ENCODE measurements around the gene KAT2B. TPM values are rescaled to one million over a fixed set of nuclear protein-coding genes. Genes with fewer than 3 reads are reported as not detected.
A peak's percentile ranks its signal among the peaks of the same experiment; 100 is the strongest.

Gene KAT2B
- total RNA-seq, 1 donor from 2014 or later, result 13.6 TPM

DNA sequence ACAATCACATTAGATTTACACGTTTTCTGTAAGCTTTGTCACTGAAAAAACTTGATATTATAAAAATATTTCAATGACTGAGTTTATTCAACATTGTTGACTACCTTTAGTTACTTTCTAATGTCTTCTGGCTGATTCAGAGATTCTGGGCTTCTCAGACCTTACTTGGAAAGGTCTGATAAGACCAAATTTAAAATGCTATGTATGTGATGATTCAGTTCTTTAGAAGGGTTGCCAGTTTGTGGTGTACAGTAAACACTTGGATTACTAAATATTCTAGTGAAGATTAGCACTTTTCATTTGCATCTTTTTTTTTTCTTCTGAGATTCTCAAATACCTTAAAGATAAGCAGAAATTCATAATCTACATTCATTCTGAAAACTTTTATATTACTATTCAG lies 96.0 kb downstream of the KAT2B start:
- DNase-seq, result no peak
- peaks cover 3% of the 10 kb centered on the region for H3K4me1 Mint-ChIP-seq (ENCODE audit: low read depth, unreplicated experiment)
- TF ChIP-seq, protein P1, sequence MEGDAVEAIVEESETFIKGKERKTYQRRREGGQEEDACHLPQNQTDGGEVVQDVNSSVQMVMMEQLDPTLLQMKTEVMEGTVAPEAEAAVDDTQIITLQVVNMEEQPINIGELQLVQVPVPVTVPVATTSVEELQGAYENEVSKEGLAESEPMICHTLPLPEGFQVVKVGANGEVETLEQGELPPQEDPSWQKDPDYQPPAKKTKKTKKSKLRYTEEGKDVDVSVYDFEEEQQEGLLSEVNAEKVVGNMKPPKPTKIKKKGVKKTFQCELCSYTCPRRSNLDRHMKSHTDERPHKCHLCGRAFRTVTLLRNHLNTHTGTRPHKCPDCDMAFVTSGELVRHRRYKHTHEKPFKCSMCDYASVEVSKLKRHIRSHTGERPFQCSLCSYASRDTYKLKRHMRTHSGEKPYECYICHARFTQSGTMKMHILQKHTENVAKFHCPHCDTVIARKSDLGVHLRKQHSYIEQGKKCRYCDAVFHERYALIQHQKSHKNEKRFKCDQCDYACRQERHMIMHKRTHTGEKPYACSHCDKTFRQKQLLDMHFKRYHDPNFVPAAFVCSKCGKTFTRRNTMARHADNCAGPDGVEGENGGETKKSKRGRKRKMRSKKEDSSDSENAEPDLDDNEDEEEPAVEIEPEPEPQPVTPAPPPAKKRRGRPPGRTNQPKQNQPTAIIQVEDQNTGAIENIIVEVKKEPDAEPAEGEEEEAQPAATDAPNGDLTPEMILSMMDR (IDR thresholded peaks at IDR 0.05; ENCODE audit: partially characterized antibody, unreplicated experiment), result no peak
- no peaks in the 10 kb centered on the region for H3K27me3 Mint-ChIP-seq (ENCODE audit: unreplicated experiment)
- H3K27ac Mint-ChIP-seq (ENCODE audit: unreplicated experiment), result no peak overlapping the region
- H3K4me3 Mint-ChIP-seq (ENCODE audit: unreplicated experiment), result no peak overlapping the region
- H3K9me3 Mint-ChIP-seq (ENCODE audit: unreplicated experiment), result no peaks in the 10 kb centered on the region
- H3K36me3 Mint-ChIP-seq (ENCODE audit: unreplicated experiment), result no peaks in the 10 kb centered on the region

DNA sequence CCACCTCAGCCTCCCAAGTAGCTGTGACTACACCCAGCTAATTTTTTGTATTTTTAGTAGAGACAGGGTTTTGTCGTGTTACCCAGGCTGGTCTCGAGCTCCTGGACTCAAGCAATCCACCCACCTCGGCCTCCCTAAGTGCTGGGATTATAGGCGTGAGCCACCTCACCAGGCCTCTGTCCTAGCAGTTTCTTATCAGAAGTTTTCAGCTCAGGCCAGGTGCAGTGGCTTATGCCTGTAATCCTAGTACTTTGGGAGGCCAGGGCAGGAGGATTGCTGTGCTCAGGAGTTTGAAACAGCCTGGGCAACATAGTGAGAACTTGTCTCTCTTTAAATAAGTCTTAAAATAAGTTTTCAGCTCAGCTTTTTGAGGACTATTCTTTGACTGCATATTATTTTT lies 97.4 kb downstream of the KAT2B start:
- no peaks in the 10 kb centered on the region for H3K9me3 Mint-ChIP-seq (ENCODE audit: unreplicated experiment)
- H3K27ac Mint-ChIP-seq (ENCODE audit: unreplicated experiment), result no peak overlapping the region
- no peak for DNase-seq
- peaks cover 4% of the 10 kb centered on the region for H3K4me1 Mint-ChIP-seq (ENCODE audit: low read depth, unreplicated experiment)
- H3K36me3 Mint-ChIP-seq (ENCODE audit: unreplicated experiment), result no peaks in the 10 kb centered on the region
- TF ChIP-seq, protein P1 (IDR thresholded peaks at IDR 0.05; ENCODE audit: partially characterized antibody, unreplicated experiment), result no peak
- H3K27me3 Mint-ChIP-seq (ENCODE audit: unreplicated experiment), result peaks cover 3% of the 10 kb centered on the region
- no peak overlapping the region for H3K4me3 Mint-ChIP-seq (ENCODE audit: unreplicated experiment)

DNA sequence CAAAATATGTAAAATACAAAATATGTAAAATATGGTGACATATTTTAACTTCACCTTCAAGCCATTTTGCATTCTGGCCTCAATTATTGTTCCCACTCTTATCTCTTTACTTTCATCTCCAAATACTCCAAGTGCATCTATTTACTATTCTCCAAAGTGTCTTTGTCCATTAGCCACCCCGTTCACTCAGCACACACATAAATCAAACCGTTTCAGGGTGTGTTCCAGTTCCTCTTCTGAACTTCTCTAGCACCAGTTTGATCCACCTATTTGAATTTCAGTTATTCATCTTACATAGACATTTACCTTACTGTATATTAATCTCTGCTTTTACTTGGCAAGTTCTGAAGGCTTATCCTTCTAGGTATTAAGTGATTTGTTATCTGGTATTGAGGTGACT lies 100.6 kb downstream of the KAT2B start:
- Mint-ChIP-seq H3K4me1 (ENCODE audit: low read depth, unreplicated experiment) (peaks cover 4% of the 10 kb centered on the region), H3K27ac (ENCODE audit: unreplicated experiment) (no peak overlapping the region), H3K27me3 (ENCODE audit: unreplicated experiment) (peaks cover 3% of the 10 kb centered on the region), H3K36me3 (ENCODE audit: unreplicated experiment) (no peaks in the 10 kb centered on the region), H3K9me3 (ENCODE audit: unreplicated experiment) (no peaks in the 10 kb centered on the region), H3K4me3 (ENCODE audit: unreplicated experiment) (no peak overlapping the region)
- no peak for DNase-seq
- TF ChIP-seq, protein P1 (IDR thresholded peaks at IDR 0.05; ENCODE audit: partially characterized antibody, unreplicated experiment), result no peak

DNA sequence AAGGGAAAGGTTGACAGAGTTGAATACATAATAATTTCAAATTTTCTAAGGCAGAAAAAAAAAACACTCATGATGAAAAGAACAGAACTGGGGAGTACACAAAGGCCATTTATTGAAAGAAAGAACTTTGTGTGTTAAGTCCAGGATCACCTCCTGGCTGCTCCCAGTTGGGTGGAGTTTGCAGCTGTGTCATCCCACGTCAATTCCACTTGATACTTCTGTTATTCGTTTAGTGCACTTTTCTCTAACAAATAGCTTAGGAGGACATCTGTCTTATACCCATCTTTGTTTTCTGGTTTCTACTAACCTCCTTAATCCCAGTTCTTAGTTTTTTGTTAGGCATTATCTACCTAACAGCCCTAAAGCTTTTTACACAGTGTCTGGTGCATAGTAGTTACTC lies 101.1 kb downstream of the KAT2B start:
- DNase-seq, result no peak
- no peaks in the 10 kb centered on the region for H3K9me3 Mint-ChIP-seq (ENCODE audit: unreplicated experiment)
- peak overlapping the region; percentile 65 for H3K27ac Mint-ChIP-seq (ENCODE audit: unreplicated experiment)
- H3K27me3 Mint-ChIP-seq (ENCODE audit: unreplicated experiment), result peaks cover 3% of the 10 kb centered on the region
- TF ChIP-seq, protein P1 (IDR thresholded peaks at IDR 0.05; ENCODE audit: partially characterized antibody, unreplicated experiment), result no peak
- peaks cover 6% of the 10 kb centered on the region for H3K4me1 Mint-ChIP-seq (ENCODE audit: low read depth, unreplicated experiment)
- H3K4me3 Mint-ChIP-seq (ENCODE audit: unreplicated experiment), result peak overlapping the region; percentile 9
- no peaks in the 10 kb centered on the region for H3K36me3 Mint-ChIP-seq (ENCODE audit: unreplicated experiment)

DNA sequence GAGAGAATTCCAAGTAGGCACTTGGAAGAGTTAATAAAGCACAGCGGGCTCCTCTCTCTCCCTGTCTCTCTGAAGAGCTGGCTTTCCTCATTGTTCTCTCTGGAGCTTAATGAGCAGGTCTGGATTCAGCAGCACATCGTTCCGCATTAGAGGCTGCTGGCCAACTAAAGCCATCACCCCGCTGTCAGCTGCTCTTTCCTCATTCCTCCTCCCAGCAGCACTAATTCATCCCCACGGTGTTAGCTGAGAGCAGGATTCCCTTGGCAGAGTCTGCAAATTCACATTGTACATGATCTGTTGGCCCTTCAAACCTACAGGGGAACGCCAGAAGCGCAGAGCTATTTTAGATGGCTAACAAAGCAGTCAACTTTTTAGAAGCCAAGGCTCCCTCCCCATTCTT lies 101.6 kb downstream of the KAT2B start:
- DNase-seq, result peak; percentile 49
- H3K4me1 Mint-ChIP-seq (ENCODE audit: low read depth, unreplicated experiment), result peaks cover 6% of the 10 kb centered on the region
- peak overlapping the region; percentile 65 for H3K27ac Mint-ChIP-seq (ENCODE audit: unreplicated experiment)
- TF ChIP-seq, protein P1 (IDR thresholded peaks at IDR 0.05; ENCODE audit: partially characterized antibody, unreplicated experiment), result no peak
- H3K9me3 Mint-ChIP-seq (ENCODE audit: unreplicated experiment), result no peaks in the 10 kb centered on the region
- peaks cover 3% of the 10 kb centered on the region for H3K27me3 Mint-ChIP-seq (ENCODE audit: unreplicated experiment)
- no peak overlapping the region for H3K4me3 Mint-ChIP-seq (ENCODE audit: unreplicated experiment)
- H3K36me3 Mint-ChIP-seq (ENCODE audit: unreplicated experiment), result no peaks in the 10 kb centered on the region
